HG03575 (cell line): ENCODE data around the gene CARMIL1.

Source experiments
- ATAC-seq: cut with Tn5 transposase; IDR thresholded peaks from one replicate; pipeline ENCODE4 v1.9.1; 2021; ENCODE audit not compliant: unreplicated experiment, insufficient number of reproducible peaks, low FRiP score; ENCODE audit errors: extremely low read depth

Gene CARMIL1

GRCh38 chr6:25478973-25479372 lies 199.8 kb downstream of the CARMIL1 start:
- ATAC-seq = no peak

- no peak for ATAC-seq
Measured at GRCh38 chr6:25481267-25481666, 202.1 kb downstream of the CARMIL1 start.

GRCh38 chr6:25482996-25483395 lies 203.8 kb downstream of the CARMIL1 start:
- no peak for ATAC-seq

GRCh38 chr6:25483943-25484342 lies 204.8 kb downstream of the CARMIL1 start:
- ATAC-seq = no peak

GRCh38 chr6:25484900-25485299 lies 205.7 kb downstream of the CARMIL1 start:
- no peak for ATAC-seq

- ATAC-seq = no peak
Measured at GRCh38 chr6:25485821-25486534, 206.8 kb downstream of the CARMIL1 start.

- ATAC-seq = no peak
Measured at GRCh38 chr6:25486550-25486949, 207.4 kb downstream of the CARMIL1 start.

- ATAC-seq = no peak
Measured at GRCh38 chr6:25487012-25487411, 207.8 kb downstream of the CARMIL1 start.

GRCh38 chr6:25488156-25488555 lies 209.0 kb downstream of the CARMIL1 start:
- ATAC-seq = no peak

GRCh38 chr6:25489399-25489798 lies 210.2 kb downstream of the CARMIL1 start:
- no peak for ATAC-seq

- no peak for ATAC-seq
Measured at GRCh38 chr6:25490018-25490801, 211.0 kb downstream of the CARMIL1 start.

GRCh38 chr6:25492951-25493350 lies 213.8 kb downstream of the CARMIL1 start:
- no peak for ATAC-seq

GRCh38 chr6:25494469-25494868 lies 215.3 kb downstream of the CARMIL1 start:
- no peak for ATAC-seq

GRCh38 chr6:25497383-25498040 lies 218.3 kb downstream of the CARMIL1 start:
- no peak for ATAC-seq

- no peak for ATAC-seq
Measured at GRCh38 chr6:25498505-25498904, 219.3 kb downstream of the CARMIL1 start.

GRCh38 chr6:25499615-25500235 lies 220.6 kb downstream of the CARMIL1 start:
- no peak for ATAC-seq

- no peak for ATAC-seq
Measured at GRCh38 chr6:25503686-25504085, 224.5 kb downstream of the CARMIL1 start.

- ATAC-seq = no peak
Measured at GRCh38 chr6:25504661-25505060, 225.5 kb downstream of the CARMIL1 start.

GRCh38 chr6:25506020-25506419 lies 226.8 kb downstream of the CARMIL1 start:
- no peak for ATAC-seq

GRCh38 chr6:25508051-25508450 lies 228.9 kb downstream of the CARMIL1 start:
- ATAC-seq = no peak
